ENCODE data around the gene KAZN. TPM values are rescaled to one million over a fixed set of nuclear protein-coding genes. Genes with fewer than 3 reads are reported as not detected.
A peak's percentile ranks its signal among the peaks of the same experiment; 100 is the strongest.

The KAZN gene
- total and polyA plus RNA-seq, 8 donors = 1.2 to 50.7 (median 6.8) TPM

DNA sequence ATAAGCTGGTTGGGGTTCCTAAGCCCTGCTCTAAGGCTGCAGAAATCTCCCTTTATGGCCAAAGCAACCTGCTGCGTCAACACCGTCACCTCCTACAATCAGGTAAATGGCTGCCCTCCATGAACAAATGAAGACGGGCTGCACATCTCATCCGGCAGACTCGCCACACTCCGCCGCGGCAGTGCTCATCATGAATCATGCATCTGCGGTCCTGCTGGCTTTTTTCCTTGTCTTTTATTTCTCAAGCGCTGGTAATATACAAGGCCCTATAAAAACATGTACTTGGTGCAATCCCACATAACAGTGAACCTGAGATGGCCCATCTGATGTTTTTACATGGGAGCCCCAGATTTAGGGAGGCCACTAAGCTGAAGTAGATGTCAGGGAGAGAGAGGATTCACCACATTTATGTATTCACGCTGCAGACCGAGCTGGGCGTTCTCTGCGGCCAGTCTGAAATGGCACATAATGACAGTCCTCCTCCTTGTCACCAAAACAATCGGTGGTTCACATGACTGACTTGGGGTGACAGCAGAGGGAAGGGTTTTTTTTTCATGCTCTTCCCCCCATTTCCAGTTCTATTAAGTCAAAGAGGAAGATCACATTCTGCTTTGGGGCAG is 91.6 kb downstream of the KAZN start:
- TF ChIP-seq EP300 (IDR thresholded peaks at IDR 0.05) (no peak), POLR2A (IDR thresholded peaks at IDR 0.05) (no peak), POLR2AphosphoS5 (IDR thresholded peaks at IDR 0.05) (no peak)
- TF ChIP-seq, protein P1, sequence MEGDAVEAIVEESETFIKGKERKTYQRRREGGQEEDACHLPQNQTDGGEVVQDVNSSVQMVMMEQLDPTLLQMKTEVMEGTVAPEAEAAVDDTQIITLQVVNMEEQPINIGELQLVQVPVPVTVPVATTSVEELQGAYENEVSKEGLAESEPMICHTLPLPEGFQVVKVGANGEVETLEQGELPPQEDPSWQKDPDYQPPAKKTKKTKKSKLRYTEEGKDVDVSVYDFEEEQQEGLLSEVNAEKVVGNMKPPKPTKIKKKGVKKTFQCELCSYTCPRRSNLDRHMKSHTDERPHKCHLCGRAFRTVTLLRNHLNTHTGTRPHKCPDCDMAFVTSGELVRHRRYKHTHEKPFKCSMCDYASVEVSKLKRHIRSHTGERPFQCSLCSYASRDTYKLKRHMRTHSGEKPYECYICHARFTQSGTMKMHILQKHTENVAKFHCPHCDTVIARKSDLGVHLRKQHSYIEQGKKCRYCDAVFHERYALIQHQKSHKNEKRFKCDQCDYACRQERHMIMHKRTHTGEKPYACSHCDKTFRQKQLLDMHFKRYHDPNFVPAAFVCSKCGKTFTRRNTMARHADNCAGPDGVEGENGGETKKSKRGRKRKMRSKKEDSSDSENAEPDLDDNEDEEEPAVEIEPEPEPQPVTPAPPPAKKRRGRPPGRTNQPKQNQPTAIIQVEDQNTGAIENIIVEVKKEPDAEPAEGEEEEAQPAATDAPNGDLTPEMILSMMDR (IDR thresholded peaks at IDR 0.05) = no peak
- Histone ChIP-seq H3K9me3 (peaks cover 0 to 3% (median 3%) of the 10 kb centered on the region in 4 donors), H3K4me1 (no peaks in the 10 kb centered on the region), H3K4me3 (no peak overlapping the region), H3K27me3 (peaks cover 0 to 8% (median 0%) of the 10 kb centered on the region in 3 donors), H3K27ac (no peak overlapping the region), H3K36me3 (no peaks in the 10 kb centered on the region)
- intact Hi-C loops (cut with DNase I; ENCODE audit: low total_unique reads) = no loop called here
- no peak for DNase-seq
- WGBS, 5 donors = 88 to 92% (median 90%) methylated on average over 14 to 15 of the region's 15 CpGs

DNA sequence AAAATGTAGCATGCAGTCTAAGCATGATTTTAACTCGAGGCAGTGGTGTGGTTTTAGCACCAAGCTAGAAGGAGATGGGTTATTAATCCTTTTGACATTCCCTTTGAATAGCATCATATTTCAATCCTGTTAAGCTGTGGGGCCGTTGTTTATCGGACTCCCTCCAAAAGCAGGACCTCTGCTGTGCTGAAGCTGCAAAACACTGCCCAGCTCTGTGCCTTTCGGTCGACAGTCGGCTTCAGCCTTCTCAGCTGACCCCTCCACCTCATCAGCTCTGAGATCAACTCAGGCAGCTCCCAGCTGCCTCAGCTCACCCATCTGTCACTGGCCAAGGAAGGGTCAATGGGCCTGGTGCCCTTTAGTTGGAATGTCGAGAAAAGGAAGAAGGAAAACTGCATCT is 95.5 kb downstream of the KAZN start:
- H3K27me3 ChIP-seq = peaks cover 0 to 27% (median 0%) of the 10 kb centered on the region in 3 donors
- peak in 1 of 2 donors; percentile 29 for DNase-seq
- H3K27ac ChIP-seq = no peak overlapping the region
- 28 to 41% (median 32%) methylated on average over 7 of the region's 7 CpGs for WGBS, 5 donors
- intact Hi-C loops (cut with DNase I; ENCODE audit: low total_unique reads) = no loop called here
- no peak overlapping the region for H3K4me3 ChIP-seq
- H3K4me1 ChIP-seq = no peaks in the 10 kb centered on the region
- no peaks in the 10 kb centered on the region for H3K9me3 ChIP-seq
- TF ChIP-seq POLR2AphosphoS5 (IDR thresholded peaks at IDR 0.05) (no peak), EP300 (IDR thresholded peaks at IDR 0.05) (no peak), POLR2A (IDR thresholded peaks at IDR 0.05) (no peak)
- TF ChIP-seq, protein P1 (IDR thresholded peaks at IDR 0.05) = no peak
- H3K36me3 ChIP-seq = no peaks in the 10 kb centered on the region

DNA sequence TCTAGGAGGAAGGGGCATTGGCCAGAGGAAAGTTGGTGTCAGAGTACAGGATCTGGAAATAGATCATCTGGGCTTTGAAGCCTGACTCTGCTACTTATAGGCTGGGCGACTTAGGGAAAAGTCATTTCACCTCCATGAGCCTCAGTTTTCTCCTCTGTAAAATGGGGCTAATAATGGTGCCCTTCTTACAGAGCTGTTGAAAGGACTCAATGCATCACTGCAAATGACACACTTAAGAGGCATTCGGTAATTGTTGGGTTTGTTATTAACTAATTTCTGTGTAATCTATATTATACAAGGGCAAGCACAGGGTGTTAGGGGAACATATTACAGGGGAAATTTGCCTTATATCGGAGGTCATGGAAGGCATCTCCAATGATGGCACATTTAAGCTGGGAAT is 96.1 kb downstream of the KAZN start:
- no peaks in the 10 kb centered on the region for H3K36me3 ChIP-seq
- intact Hi-C loops (cut with DNase I; ENCODE audit: low total_unique reads) = no loop called here
- no peak for DNase-seq

DNA sequence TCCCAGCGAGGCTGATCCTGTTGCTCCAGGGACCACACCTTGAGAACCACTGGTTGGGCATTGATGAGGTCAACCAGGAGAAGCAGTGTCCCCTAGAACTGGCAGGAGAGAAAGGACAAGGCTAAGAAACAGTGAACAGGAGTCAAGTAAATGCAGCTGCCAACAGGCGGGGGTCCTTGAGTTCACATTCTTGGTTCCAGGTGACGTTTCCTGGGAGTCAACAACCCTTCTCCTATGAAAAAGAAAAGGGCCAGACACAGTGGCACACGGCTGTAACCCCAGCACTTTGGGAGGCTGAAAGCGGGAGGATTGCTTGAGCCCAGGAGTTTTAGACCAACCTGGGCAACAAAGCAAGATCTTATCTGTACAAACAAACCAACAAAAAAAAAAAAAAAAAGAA is 98.3 kb downstream of the KAZN start:
- Histone ChIP-seq H3K4me1 (no peaks in the 10 kb centered on the region), H3K27me3 (peaks cover 0 to 27% (median 0%) of the 10 kb centered on the region in 3 donors), H3K4me3 (no peak overlapping the region), H3K9me3 (no peaks in the 10 kb centered on the region), H3K27ac (no peak overlapping the region), H3K36me3 (no peaks in the 10 kb centered on the region)
- intact Hi-C loops (cut with DNase I; ENCODE audit: low total_unique reads) = no loop called here
- no peak for TF ChIP-seq POLR2AphosphoS5 (IDR thresholded peaks at IDR 0.05)
- TF ChIP-seq, protein P1 (IDR thresholded peaks at IDR 0.05) = no peak
- no peak for TF ChIP-seq POLR2A (IDR thresholded peaks at IDR 0.05)
- no peak for TF ChIP-seq EP300 (IDR thresholded peaks at IDR 0.05)
- WGBS, 5 donors = 40 to 64% (median 46%) methylated on average over 5 of the region's 5 CpGs
- DNase-seq = no peak

More for the DNA sequence above, 96.1 kb downstream of the KAZN start:
- 73 to 90% (median 83%) methylated on average over 3 of the region's 3 CpGs for WGBS, 5 donors
- Histone ChIP-seq H3K4me1 (no peaks in the 10 kb centered on the region), H3K9me3 (no peaks in the 10 kb centered on the region), H3K4me3 (no peak overlapping the region), H3K27ac (no peak overlapping the region), H3K27me3 (peaks cover 0 to 27% (median 0%) of the 10 kb centered on the region in 3 donors)
- TF ChIP-seq EP300 (IDR thresholded peaks at IDR 0.05) (no peak), POLR2A (IDR thresholded peaks at IDR 0.05) (no peak), POLR2AphosphoS5 (IDR thresholded peaks at IDR 0.05) (no peak)
- TF ChIP-seq, protein P1 (IDR thresholded peaks at IDR 0.05) = no peak
